ENCODE measurements around the gene FGD5. TPM values are rescaled to one million over a fixed set of nuclear protein-coding genes. Genes with fewer than 3 reads are reported as not detected.

The FGD5 gene
- polyA plus RNA-seq, 1 of the 3 experiments (the other 2 are of a cell fraction) = not detected

GRCh38 chr3:14791343-14791945 lies 27.3 kb upstream of the FGD5 start:
- DNase-seq = peak; percentile 85
- POLR2A ChIA-PET = no interaction called here
- Histone ChIP-seq H3K79me2 (ENCODE audit: insufficient read depth) (no peaks in the 10 kb centered on the region), H3K9me2 (no peaks in the 10 kb centered on the region), H3K4me3 (ENCODE audit: low read depth in 2 of 2, low read length in 1 of 2) (no peak overlapping the region), H3K9me3 (no peaks in the 10 kb centered on the region), H3K36me3 (replicated peaks in 1 of 2; ENCODE audit: control insufficient read depth in 1 of 2, insufficient read depth in 2 of 2, low read length in 1 of 2) (no peaks in the 10 kb centered on the region), H3F3A (replicated peaks; ENCODE audit: insufficient read depth) (no peaks in the 10 kb centered on the region), H3K27me3 (ENCODE audit: insufficient read depth) (no peaks in the 10 kb centered on the region), H3K4me1 (ENCODE audit: control insufficient read depth in 1 of 2, insufficient read depth in 2 of 2, low read depth in 1 of 2, low read length in 1 of 2) (peaks cover 0 to 4% of the 10 kb centered on the region in 2 experiments; a peak in 1 of 4 replicates), H4K20me1 (ENCODE audit: insufficient read depth) (no peaks in the 10 kb centered on the region), H2AFZ (ENCODE audit: low read depth) (no peak overlapping the region), H3K9ac (no peak overlapping the region), H3K27ac (ENCODE audit: low read depth in 2 of 2, low read length in 1 of 2) (no peak overlapping the region), H3K4me2 (no peak overlapping the region)
- CTCF ChIA-PET = interaction anchor here (0.6 to 9.1 kb wide), 21 partner anchors 11 to 319 kb away, joined by 3 to 134 read pairs (median 6); no protein-coding TSS in a partner anchor
- 37% methylated on average over 15 of the region's 15 CpGs for WGBS (ENCODE audit: low lambda C conversion rate)
- TF ChIP-seq TEAD4 (IDR thresholded peaks at IDR 0.05; ENCODE audit: borderline replicate concordance, insufficient read depth) (no peak), RAD21 (IDR thresholded peaks at IDR 0.05; ENCODE audit: low read length) (peak; percentile 88), RFX5 (IDR thresholded peaks at IDR 0.05; ENCODE audit: low read length) (0 out of 2 replicates have a peak, but pooled peaks have one; percentile 14), CTCF (IDR thresholded peaks at IDR 0.05) (peak; percentile 60), GATA2 (CRISPR knock-in tag; IDR thresholded peaks at IDR 0.05) (no peak), SMC3 (IDR thresholded peaks at IDR 0.05; ENCODE audit: low read depth, low read length) (peak; percentile 77)

- no peaks in the 10 kb centered on the region for H3K36me3 ChIP-seq (replicated peaks in 1 of 2; ENCODE audit: control insufficient read depth in 1 of 2, insufficient read depth in 2 of 2, low read length in 1 of 2)
- DNase-seq = no peak
- TF ChIP-seq GABPA (IDR thresholded peaks at IDR 0.05; ENCODE audit: low read depth) (no peak), TAF1 (IDR thresholded peaks at IDR 0.05; ENCODE audit: borderline replicate concordance, low read depth, low read length) (no peak), CHD2 (IDR thresholded peaks at IDR 0.05; ENCODE audit: low read length, partially characterized antibody) (no peak), RFX5 (IDR thresholded peaks at IDR 0.05; ENCODE audit: low read length) (no peak), EZH2phosphoT487 (IDR thresholded peaks at IDR 0.05; ENCODE audit: borderline replicate concordance, low read depth) (no peak), MXI1 (IDR thresholded peaks at IDR 0.05; ENCODE audit: low read depth, low read length) (no peak), IRF3 (IDR thresholded peaks at IDR 0.05; ENCODE audit: low read depth, low read length) (no peak), ZBTB33 (IDR thresholded peaks at IDR 0.05; ENCODE audit: borderline replicate concordance, low read depth) (no peak), NRF1 (IDR thresholded peaks at IDR 0.05; ENCODE audit: low read depth, low read length) (no peak), USF1 (IDR thresholded peaks at IDR 0.05; ENCODE audit: borderline replicate concordance, low read depth) (no peak), SMC3 (IDR thresholded peaks at IDR 0.05; ENCODE audit: low read depth, low read length) (no peak), YY1 (IDR thresholded peaks at IDR 0.05; ENCODE audit: low read depth) (no peak), FOXM1 (IDR thresholded peaks at IDR 0.05; ENCODE audit: low read depth) (no peak), JUND (IDR thresholded peaks at IDR 0.05) (no peak), MAX (IDR thresholded peaks at IDR 0.05; ENCODE audit: low read depth) (no peak), GATA2 (CRISPR knock-in tag; IDR thresholded peaks at IDR 0.05) (no peak), FOSL2 (IDR thresholded peaks at IDR 0.05; ENCODE audit: borderline replicate concordance, low read depth) (no peak), TEAD4 (IDR thresholded peaks at IDR 0.05; ENCODE audit: borderline replicate concordance, insufficient read depth) (no peak)
- H3K9ac ChIP-seq = no peak overlapping the region
- H4K20me1 ChIP-seq (ENCODE audit: insufficient read depth) = no peaks in the 10 kb centered on the region
- H3F3A ChIP-seq (replicated peaks; ENCODE audit: insufficient read depth) = no peaks in the 10 kb centered on the region
- peaks cover 0 to 4% of the 10 kb centered on the region in 2 experiments; a peak in 1 of 4 replicates for H3K4me1 ChIP-seq (ENCODE audit: control insufficient read depth in 1 of 2, insufficient read depth in 2 of 2, low read depth in 1 of 2, low read length in 1 of 2)
- H3K9me2 ChIP-seq = no peaks in the 10 kb centered on the region
- ChIA-PET POLR2A (no interaction called here), CTCF (interaction anchor here (0.6 to 9.1 kb wide), 9 partner anchors 8 to 416 kb away, joined by 3 to 134 read pairs (median 10); no protein-coding TSS in a partner anchor)
- WGBS (ENCODE audit: low lambda C conversion rate) = no CpG with 5 or more reads among the region's 9 CpGs
- H3K4me3 ChIP-seq (ENCODE audit: low read depth in 2 of 2, low read length in 1 of 2) = no peak overlapping the region
- no peak overlapping the region for H3K27ac ChIP-seq (ENCODE audit: low read depth in 2 of 2, low read length in 1 of 2)
- no peak overlapping the region for H2AFZ ChIP-seq (ENCODE audit: low read depth)
- no peak overlapping the region for H3K4me2 ChIP-seq
- no peaks in the 10 kb centered on the region for H3K27me3 ChIP-seq (ENCODE audit: insufficient read depth)
- H3K9me3 ChIP-seq = no peaks in the 10 kb centered on the region
- H3K79me2 ChIP-seq (ENCODE audit: insufficient read depth) = no peaks in the 10 kb centered on the region
These were observed 26.1 kb upstream of the FGD5 start for GRCh38 chr3:14792691-14793121.

Measured in SK-N-SH (cell line).